Measurements from ENCODE around the gene SARS1. TPM values are rescaled to one million over a fixed set of nuclear protein-coding genes. Genes with fewer than 3 reads are reported as not detected.

The SARS1 gene
- total and polyA plus RNA-seq, 7 donors: 100 to 160 (median 135) TPM

DNA sequence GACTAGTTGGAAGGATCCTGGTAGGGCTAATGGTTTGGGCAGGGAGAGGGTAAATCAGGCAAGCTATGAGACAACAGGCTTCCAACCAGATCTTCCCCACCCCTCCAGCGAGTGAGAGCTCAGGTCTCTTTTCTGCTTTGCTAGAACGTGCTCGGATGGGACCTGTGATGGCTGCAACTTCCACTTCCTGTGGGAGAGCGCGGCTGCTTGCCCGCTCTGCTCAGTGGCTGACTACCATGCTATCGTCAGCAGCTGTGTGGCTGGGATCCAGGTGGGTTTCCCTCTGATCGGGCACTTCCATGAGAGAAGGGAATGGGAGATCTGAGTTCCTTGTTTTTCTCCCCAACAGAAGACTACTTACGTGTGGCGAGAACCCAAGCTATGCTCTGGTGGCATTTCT is 14.0 kb upstream of the SARS1 start:
- Histone ChIP-seq H3K36me3 (no peaks in the 10 kb centered on the region), H3K27me3 (no peaks in the 10 kb centered on the region), H3K4me1 (peaks cover 0 to 12% (median 9%) of the 10 kb centered on the region in 4 donors), H3K27ac (no peak overlapping the region), H3K4me3 (no peak overlapping the region), H3K9me3 (no peaks in the 10 kb centered on the region)
- DNase-seq: no peak
- intact Hi-C loops (cut with DNase I): no loop called here
- TF ChIP-seq POLR2AphosphoS5 (IDR thresholded peaks at IDR 0.05) (no peak), EP300 (IDR thresholded peaks at IDR 0.05) (no peak), POLR2A (IDR thresholded peaks at IDR 0.05) (no peak)
- TF ChIP-seq, protein P1, sequence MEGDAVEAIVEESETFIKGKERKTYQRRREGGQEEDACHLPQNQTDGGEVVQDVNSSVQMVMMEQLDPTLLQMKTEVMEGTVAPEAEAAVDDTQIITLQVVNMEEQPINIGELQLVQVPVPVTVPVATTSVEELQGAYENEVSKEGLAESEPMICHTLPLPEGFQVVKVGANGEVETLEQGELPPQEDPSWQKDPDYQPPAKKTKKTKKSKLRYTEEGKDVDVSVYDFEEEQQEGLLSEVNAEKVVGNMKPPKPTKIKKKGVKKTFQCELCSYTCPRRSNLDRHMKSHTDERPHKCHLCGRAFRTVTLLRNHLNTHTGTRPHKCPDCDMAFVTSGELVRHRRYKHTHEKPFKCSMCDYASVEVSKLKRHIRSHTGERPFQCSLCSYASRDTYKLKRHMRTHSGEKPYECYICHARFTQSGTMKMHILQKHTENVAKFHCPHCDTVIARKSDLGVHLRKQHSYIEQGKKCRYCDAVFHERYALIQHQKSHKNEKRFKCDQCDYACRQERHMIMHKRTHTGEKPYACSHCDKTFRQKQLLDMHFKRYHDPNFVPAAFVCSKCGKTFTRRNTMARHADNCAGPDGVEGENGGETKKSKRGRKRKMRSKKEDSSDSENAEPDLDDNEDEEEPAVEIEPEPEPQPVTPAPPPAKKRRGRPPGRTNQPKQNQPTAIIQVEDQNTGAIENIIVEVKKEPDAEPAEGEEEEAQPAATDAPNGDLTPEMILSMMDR (IDR thresholded peaks at IDR 0.05): no peak
- WGBS, 2 donors: 58 to 83% methylated on average over 10 of the region's 10 CpGs

DNA sequence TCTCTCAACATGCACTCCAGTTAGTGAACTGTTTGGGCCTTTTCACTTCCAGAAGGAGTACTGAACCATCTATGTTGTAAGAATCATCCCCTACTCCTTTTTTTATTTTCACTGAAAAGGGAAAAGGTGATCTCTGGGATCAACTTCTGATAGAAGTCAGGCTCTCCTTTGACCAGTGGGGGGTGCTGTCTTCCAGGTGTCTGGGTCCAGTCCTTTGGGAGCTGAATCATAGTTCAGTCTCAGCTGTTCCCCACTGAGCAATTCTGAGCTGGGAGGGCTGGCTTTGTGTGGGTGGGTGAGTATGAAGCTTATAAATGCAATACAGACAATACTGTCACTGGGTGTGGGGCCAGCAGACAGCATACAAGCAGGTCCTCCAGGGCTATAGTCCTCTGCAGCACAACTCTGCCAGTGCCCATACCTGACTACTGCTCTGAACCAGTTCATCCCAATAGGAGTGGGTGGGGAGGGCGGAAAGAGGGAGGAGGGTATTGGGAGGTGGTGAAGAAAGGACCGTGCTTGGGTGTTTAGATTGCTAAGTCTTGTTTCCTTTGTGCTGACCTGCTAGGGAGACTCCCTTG is 12.5 kb upstream of the SARS1 start:
- intact Hi-C loops (cut with DNase I): no loop called here

DNA sequence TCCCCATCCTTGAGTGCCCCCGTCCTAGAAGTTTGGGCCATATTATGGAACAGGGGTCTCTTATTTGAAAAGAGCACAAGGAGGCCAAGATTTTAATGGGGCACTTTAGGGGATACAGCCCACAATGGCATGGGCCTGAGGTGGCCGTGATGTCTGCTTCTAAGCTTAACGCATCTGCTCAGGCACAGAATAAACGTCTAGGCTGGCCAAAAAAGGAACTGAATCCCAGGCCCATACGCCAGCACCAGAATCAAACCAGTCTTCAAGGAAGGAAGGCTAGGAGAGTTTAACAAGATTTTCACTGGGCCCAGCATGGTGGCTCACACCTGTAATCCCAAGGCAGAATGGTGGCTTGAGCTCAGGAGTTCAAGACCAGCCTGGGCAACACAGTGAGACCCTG is 9.2 kb upstream of the SARS1 start:
- Histone ChIP-seq H3K36me3 (no peaks in the 10 kb centered on the region), H3K27ac (no peak overlapping the region), H3K4me1 (no peaks in the 10 kb centered on the region), H3K9me3 (no peaks in the 10 kb centered on the region), H3K27me3 (no peaks in the 10 kb centered on the region), H3K4me3 (no peak overlapping the region)
- no peak for DNase-seq
- WGBS, 2 donors: 72 to 85% methylated on average over 5 of the region's 5 CpGs
- TF ChIP-seq, protein P1 (IDR thresholded peaks at IDR 0.05): no peak
- TF ChIP-seq EP300 (IDR thresholded peaks at IDR 0.05) (no peak), POLR2AphosphoS5 (IDR thresholded peaks at IDR 0.05) (no peak), POLR2A (IDR thresholded peaks at IDR 0.05) (no peak)
- intact Hi-C loops (cut with DNase I): no loop called here

More for the DNA sequence above, 12.5 kb upstream of the SARS1 start:
- Histone ChIP-seq H3K27me3 (no peaks in the 10 kb centered on the region), H3K4me1 (peaks cover 0 to 12% (median 9%) of the 10 kb centered on the region in 4 donors), H3K36me3 (no peaks in the 10 kb centered on the region), H3K27ac (no peak overlapping the region), H3K9me3 (no peaks in the 10 kb centered on the region), H3K4me3 (no peak overlapping the region)
- no peak for TF ChIP-seq POLR2A (IDR thresholded peaks at IDR 0.05)
- TF ChIP-seq POLR2AphosphoS5 (IDR thresholded peaks at IDR 0.05): no peak
- TF ChIP-seq, protein P1 (IDR thresholded peaks at IDR 0.05): no peak
- no peak for TF ChIP-seq EP300 (IDR thresholded peaks at IDR 0.05)
- 68 to 75% methylated on average over 2 of the region's 2 CpGs for WGBS, 2 donors
- no peak for DNase-seq

DNA sequence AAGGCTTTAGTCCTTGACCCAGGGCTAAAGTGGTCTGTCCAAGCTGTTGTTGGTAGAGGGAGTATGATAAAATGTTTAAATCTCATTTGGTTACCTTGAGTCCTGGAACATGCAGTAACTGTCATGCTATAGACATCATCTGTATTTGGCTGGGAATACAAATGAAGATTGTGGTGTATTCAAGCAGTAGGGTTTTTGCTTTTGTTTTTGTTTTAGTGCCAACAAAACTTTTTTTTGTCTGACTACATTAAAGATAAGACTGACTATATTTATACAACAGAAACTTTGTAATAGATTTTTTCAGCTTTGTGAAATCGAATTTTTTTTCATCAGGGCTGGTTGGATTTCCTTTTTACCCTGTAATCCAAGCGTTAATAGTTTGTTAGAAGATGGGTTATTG is 7.4 kb upstream of the SARS1 start:
- no peak for TF ChIP-seq EP300 (IDR thresholded peaks at IDR 0.05)
- TF ChIP-seq POLR2A (IDR thresholded peaks at IDR 0.05): no peak
- TF ChIP-seq POLR2AphosphoS5 (IDR thresholded peaks at IDR 0.05): no peak
- TF ChIP-seq, protein P1 (IDR thresholded peaks at IDR 0.05): no peak
- no peak overlapping the region for H3K27ac ChIP-seq
- no peaks in the 10 kb centered on the region for H3K27me3 ChIP-seq
- no peaks in the 10 kb centered on the region for H3K4me1 ChIP-seq
- H3K4me3 ChIP-seq: no peak overlapping the region
- H3K36me3 ChIP-seq: no peaks in the 10 kb centered on the region
- intact Hi-C loops (cut with DNase I): no loop called here
- H3K9me3 ChIP-seq: no peaks in the 10 kb centered on the region
- 76 to 78% methylated on average over 2 of the region's 2 CpGs for WGBS, 2 donors
- DNase-seq: no peak

All from sigmoid colon (tissue), 7 donors.